B cell (primary cell): ENCODE measurements around the gene CADM2. TPM values are rescaled to one million over a fixed set of nuclear protein-coding genes. Genes with fewer than 3 reads are reported as not detected.

Source experiments
- ATAC-seq: fragments of 200-7000 bp; cut with Tn5 transposase; one replicate; pipeline ENCODE4 v1.10.0; 2021; ENCODE audit warnings: low read depth, mild to moderate bottlenecking, moderate number of reproducible peaks, moderate library complexity
- CTCF ChIA-PET: fragments of 350-600 bp; sonication (Branson Sonifier 250); formaldehyde crosslinking; loops from one replicate; lab custom pipeline; 2021; ENCODE audit warnings: antibody characterized with exemption, inconsistent platforms; lab: Charles Lee
- POLR2A ChIA-PET: fragments of 350-600 bp; sonication (Branson Sonifier 250); formaldehyde crosslinking; loops from one replicate; lab custom pipeline; 2021; ENCODE audit warnings: antibody characterized with exemption; lab: Charles Lee
- DNase-seq: peaks from one replicate; pipeline ENCODE4 v3.0.0; 2013
- H2AFZ ChIP-seq: 2 replicates; pipeline ENCODE4 v1.6.1; 2012; ENCODE audit warnings: mild to moderate bottlenecking, low read depth, low read length; ENCODE audit not compliant: insufficient read depth, poor library complexity, severe bottlenecking
- H3K27ac ChIP-seq, 2 donors: 1 replicate in 1 of 2; 2 replicates in 1 of 2; pipeline ENCODE4 v1.5.1; 2012 to 2013; ENCODE audit warnings: low read length in 2 of 2, mild to moderate bottlenecking in 2 of 2, moderate library complexity in 1 of 2
- H3K27me3 ChIP-seq, 4 experiments: fragments of 200-600 bp in 1 of 4; sonication (generic) in 1 of 4; replicated peaks in 1 of 4; 1 replicate in 2 of 4; 2 replicates in 2 of 4; pipeline versions ENCODE4 v1.6.1 to v1.7.0; 2013 to 2016; ENCODE audit warnings: low read length in 3 of 4, mild to moderate bottlenecking in 2 of 4, mixed read lengths in 1 of 4, moderate library complexity in 1 of 4; ENCODE audit not compliant: insufficient read depth in 4 of 4, control insufficient read depth in 3 of 4; ENCODE audit errors: control extremely low read depth in 1 of 4
- H3K36me3 ChIP-seq, 2 experiments: replicated peaks in 1 of 2; 1 replicate in 1 of 2; 2 replicates in 1 of 2; pipeline versions ENCODE4 v1.6.1 to v1.7.1; 2013; ENCODE audit warnings: low read length in 1 of 2; ENCODE audit not compliant: insufficient read depth in 2 of 2, control insufficient read depth in 1 of 2; ENCODE audit errors: control extremely low read depth in 1 of 2, extremely low read depth in 1 of 2
- H3K4me1 ChIP-seq, 2 donors: fragments of 200-600 bp in 1 of 2; sonication (generic) in 1 of 2; 1 replicate in 1 of 2; 2 replicates in 1 of 2; pipeline versions ENCODE4 v1.5.1 to v1.6.1; 2013 to 2017; ENCODE audit warnings: low read length in 2 of 2; ENCODE audit not compliant: control insufficient read depth in 2 of 2, insufficient read depth in 2 of 2
- H3K4me2 ChIP-seq: replicated peaks from 2 replicates; pipeline ENCODE3; 2012; ENCODE audit warnings: mild to moderate bottlenecking, low read depth, low read length; ENCODE audit not compliant: poor library complexity, severe bottlenecking
- H3K4me3 ChIP-seq, 5 experiments: fragments of 200-600 bp in 1 of 5; sonication (generic) in 1 of 5; 1 replicate in 3 of 5; 2 replicates in 2 of 5; pipeline versions ENCODE4 v1.5.1 to v1.7.0; 2011 to 2016; ENCODE audit warnings: low read length in 4 of 5, mild to moderate bottlenecking in 4 of 5, low read depth in 2 of 5, control low read depth in 1 of 5, moderate library complexity in 1 of 5; ENCODE audit not compliant: insufficient read depth in 1 of 5; ENCODE audit errors: control extremely low read depth in 1 of 5, extremely low read depth in 1 of 5
- H3K79me2 ChIP-seq: fragments of 200-600 bp; sonication (generic); one replicate; pipeline ENCODE4 v1.6.0; 2016; ENCODE audit warnings: low read length; ENCODE audit not compliant: control insufficient read depth, insufficient read depth
- H3K9ac ChIP-seq: fragments of 200-600 bp; sonication (generic); 2 replicates; pipeline ENCODE4 v1.6.1; 2017; ENCODE audit warnings: mild to moderate bottlenecking, low read length, moderate library complexity
- H3K9me3 ChIP-seq, 3 donors: one replicate each; pipeline versions ENCODE4 v1.6.1 to v1.7.1; 2013; ENCODE audit warnings: low read length in 2 of 3; ENCODE audit not compliant: control insufficient read depth in 2 of 3, insufficient read depth in 1 of 3; ENCODE audit errors: control extremely low read depth in 1 of 3
- H4K20me1 ChIP-seq: 2 replicates; pipeline ENCODE4 v1.6.0; 2012; ENCODE audit warnings: mild to moderate bottlenecking, low read length; ENCODE audit not compliant: insufficient read depth, control insufficient read depth, poor library complexity, severe bottlenecking
- H3K27ac Mint-ChIP-seq: one replicate; pipeline ENCODE4 v1.8.0; 2021; ENCODE audit warnings: mixed read lengths
- H3K27me3 Mint-ChIP-seq: one replicate; pipeline ENCODE4 v1.8.0; 2021; ENCODE audit warnings: mixed read lengths
- H3K4me1 Mint-ChIP-seq: one replicate; pipeline ENCODE4 v1.8.0; 2021; ENCODE audit warnings: mixed read lengths
- H3K4me3 Mint-ChIP-seq: one replicate; pipeline ENCODE4 v1.8.0; 2021; ENCODE audit warnings: mixed read lengths
- H3K9me3 Mint-ChIP-seq: one replicate; pipeline ENCODE4 v1.8.0; 2022; ENCODE audit warnings: mixed read lengths; ENCODE audit not compliant: insufficient read depth
- EZH2 ChIP-seq: IDR thresholded peaks from 2 replicates; pipeline ENCODE4 v1.6.1; 2012; ENCODE audit warnings: borderline replicate concordance, low read depth, mild to moderate bottlenecking, moderate library complexity, low read length; ENCODE audit not compliant: insufficient read depth, poor library complexity, severe bottlenecking
- WGBS: methylation state at CpG from one replicate; pipeline ENCODE4 v1.1.5; 2013; ENCODE audit warnings: missing lambda C conversion rate; ENCODE audit not compliant: insufficient coverage; 5-methylcytosine and 5-hydroxymethylcytosine counted together
- intact Hi-C: fragments of 100-400 bp; cut with micrococcal nuclease; formaldehyde crosslinking; loops from one replicate; pipeline ENCODE4 v1.10.0; 2022
- polyA plus RNA-seq: library from polyadenylated mRNA; depleted of rRNA; stranded (reverse); fragments of >200 nt; gene quantifications from 2 replicates; pipeline ENCODE4 v1.2.3, GENCODE V29; 2012
- total RNA-seq, 2 donors: library from RNA; stranded (reverse); fragments of 120-200 nt in 1 of 2; gene quantifications; 1 replicate in 1 of 2; 2 replicates in 1 of 2; pipeline versions ENCODE4 v1.2.3 to v1.2.4, GENCODE V29; 2013 to 2022
- TF ChIP-seq, protein P1 (sequence below): fragments of 200-600 bp; IDR thresholded peaks from one replicate; pipeline ENCODE4 v1.8.0; 2022; ENCODE audit warnings: antibody characterized with exemption, mild to moderate bottlenecking

CADM2 gene
- total and polyA plus RNA-seq, 2 donors (not counting 1 experiment from before 2014, with no cell fraction given) = 0.10 to 0.37 TPM

DNA sequence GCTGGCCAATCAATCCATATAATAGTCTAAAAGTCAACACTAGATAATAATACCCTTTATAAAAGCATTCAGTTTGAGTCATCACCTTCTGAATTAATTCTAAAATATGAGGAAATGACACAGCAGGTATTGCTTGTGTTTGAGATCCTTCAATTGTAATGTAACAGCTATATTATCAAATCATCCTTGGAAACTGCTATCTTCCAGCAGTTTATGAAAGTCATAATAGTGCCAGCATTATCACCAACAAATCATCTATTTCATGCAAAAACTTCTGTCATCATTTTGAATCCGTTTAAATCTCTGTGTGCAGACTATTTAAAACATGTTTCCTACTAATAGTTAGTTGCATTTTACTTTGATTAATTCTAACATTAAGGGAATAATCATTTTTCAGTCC is 468.7 kb downstream of the CADM2 start:
- intact Hi-C loops = no loop called here
- Histone ChIP-seq H3K36me3 (no peaks in the 10 kb centered on the region), H3K27me3 (no peaks in the 10 kb centered on the region), H3K9me3 (peaks cover 0 to 4% (median 0%) of the 10 kb centered on the region in 3 donors), H3K27ac (no peak overlapping the region), H3K4me2 (no peak overlapping the region), H3K79me2 (no peaks in the 10 kb centered on the region), H2AFZ (no peak overlapping the region), H3K4me3 (no peak overlapping the region), H4K20me1 (no peaks in the 10 kb centered on the region), H3K4me1 (no peaks in the 10 kb centered on the region), H3K9ac (no peak overlapping the region)
- Mint-ChIP-seq H3K9me3 (no peaks in the 10 kb centered on the region), H3K27ac (no peak overlapping the region), H3K4me3 (no peak overlapping the region), H3K27me3 (no peaks in the 10 kb centered on the region), H3K4me1 (no peaks in the 10 kb centered on the region)
- WGBS = no CpG with 5 or more reads among the region's 1 CpG
- ChIA-PET CTCF (no interaction called here), POLR2A (no interaction called here)
- no peak for ATAC-seq
- TF ChIP-seq EZH2 = no peak
- TF ChIP-seq, protein P1, sequence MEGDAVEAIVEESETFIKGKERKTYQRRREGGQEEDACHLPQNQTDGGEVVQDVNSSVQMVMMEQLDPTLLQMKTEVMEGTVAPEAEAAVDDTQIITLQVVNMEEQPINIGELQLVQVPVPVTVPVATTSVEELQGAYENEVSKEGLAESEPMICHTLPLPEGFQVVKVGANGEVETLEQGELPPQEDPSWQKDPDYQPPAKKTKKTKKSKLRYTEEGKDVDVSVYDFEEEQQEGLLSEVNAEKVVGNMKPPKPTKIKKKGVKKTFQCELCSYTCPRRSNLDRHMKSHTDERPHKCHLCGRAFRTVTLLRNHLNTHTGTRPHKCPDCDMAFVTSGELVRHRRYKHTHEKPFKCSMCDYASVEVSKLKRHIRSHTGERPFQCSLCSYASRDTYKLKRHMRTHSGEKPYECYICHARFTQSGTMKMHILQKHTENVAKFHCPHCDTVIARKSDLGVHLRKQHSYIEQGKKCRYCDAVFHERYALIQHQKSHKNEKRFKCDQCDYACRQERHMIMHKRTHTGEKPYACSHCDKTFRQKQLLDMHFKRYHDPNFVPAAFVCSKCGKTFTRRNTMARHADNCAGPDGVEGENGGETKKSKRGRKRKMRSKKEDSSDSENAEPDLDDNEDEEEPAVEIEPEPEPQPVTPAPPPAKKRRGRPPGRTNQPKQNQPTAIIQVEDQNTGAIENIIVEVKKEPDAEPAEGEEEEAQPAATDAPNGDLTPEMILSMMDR = no peak
- DNase-seq = no peak

DNA sequence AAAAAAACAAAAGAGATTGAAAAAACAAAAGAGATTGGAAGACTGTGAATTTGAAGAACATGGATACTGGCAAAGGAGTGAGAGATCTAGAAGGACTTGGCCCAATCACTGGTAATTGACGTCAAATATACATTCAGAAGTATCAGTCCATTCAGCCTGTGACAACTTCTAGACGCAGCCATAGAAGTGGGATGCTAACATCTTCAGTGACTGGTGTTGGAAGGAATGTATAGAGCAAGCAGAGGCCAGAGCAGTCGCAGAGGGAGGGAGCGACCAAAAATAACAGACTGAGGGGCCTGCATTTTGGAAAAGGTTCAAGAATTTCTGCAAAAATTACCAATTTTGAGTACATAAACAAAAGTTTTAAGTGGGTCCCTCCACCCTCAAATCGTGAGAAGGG is 473.3 kb downstream of the CADM2 start:
- TF ChIP-seq, protein P1 = no peak
- TF ChIP-seq EZH2 = no peak
- H3K9ac ChIP-seq = no peak overlapping the region
- no peaks in the 10 kb centered on the region for H3K9me3 ChIP-seq
- H3K27ac Mint-ChIP-seq = no peak overlapping the region
- no peak for DNase-seq
- no peaks in the 10 kb centered on the region for H3K4me1 ChIP-seq
- 67% methylated on average over 1 of the region's 5 CpGs for WGBS
- H3K27me3 ChIP-seq = no peaks in the 10 kb centered on the region
- no peak overlapping the region for H3K4me2 ChIP-seq
- no peak overlapping the region for H3K4me3 Mint-ChIP-seq
- ChIA-PET CTCF (no interaction called here), POLR2A (no interaction called here)
- no peaks in the 10 kb centered on the region for H4K20me1 ChIP-seq
- H3K27ac ChIP-seq = no peak overlapping the region
- no peak overlapping the region for H3K4me3 ChIP-seq
- H3K79me2 ChIP-seq = no peaks in the 10 kb centered on the region
- ATAC-seq = no peak
- no peak overlapping the region for H2AFZ ChIP-seq
- no peaks in the 10 kb centered on the region for H3K9me3 Mint-ChIP-seq
- H3K27me3 Mint-ChIP-seq = no peaks in the 10 kb centered on the region
- H3K4me1 Mint-ChIP-seq = no peaks in the 10 kb centered on the region
- H3K36me3 ChIP-seq = no peaks in the 10 kb centered on the region
- intact Hi-C loops = no loop called here
